ACC112 (cell line): ENCODE results near the gene COL10A1.

Experiments used
- H2AFZ ChIP-seq: fragments of 200-600 bp; sonication (generic); one replicate; pipeline ENCODE4 v1.6.0; 2017; ENCODE audit warnings: antibody characterized with exemption, low read length; ENCODE audit not compliant: unreplicated experiment
- H3K27ac ChIP-seq: fragments of 200-600 bp; sonication (generic); 2 replicates; pipeline ENCODE4 v1.5.1; 2014; ENCODE audit warnings: low read depth, mild to moderate bottlenecking, antibody characterized with exemption, low read length, moderate library complexity
- H3K27me3 ChIP-seq: fragments of 200-600 bp; sonication (generic); 2 replicates; pipeline ENCODE4 v1.6.1; 2014; ENCODE audit warnings: mild to moderate bottlenecking, antibody characterized with exemption, low read length, moderate library complexity, mixed read lengths; ENCODE audit not compliant: insufficient read depth
- H3K36me3 ChIP-seq: fragments of 200-600 bp; sonication (generic); 2 replicates; pipeline ENCODE4 v1.6.1; 2016; ENCODE audit warnings: mild to moderate bottlenecking, antibody characterized with exemption, low read length, moderate library complexity, mixed read lengths; ENCODE audit not compliant: insufficient read depth
- H3K4me1 ChIP-seq: fragments of 200-600 bp; sonication (generic); one replicate; pipeline ENCODE4 v1.6.1; 2016; ENCODE audit warnings: low read length, mixed read lengths; ENCODE audit not compliant: insufficient read depth, unreplicated experiment, control insufficient read depth
- H3K4me3 ChIP-seq: fragments of 200-600 bp; sonication (generic); 2 replicates; pipeline ENCODE4 v1.5.1; 2014; ENCODE audit warnings: mild to moderate bottlenecking, low read depth, low read length
- H3K79me2 ChIP-seq: fragments of 200-600 bp; sonication (generic); one replicate; pipeline ENCODE4 v1.6.0; 2016; ENCODE audit warnings: low read length; ENCODE audit not compliant: control insufficient read depth, unreplicated experiment, insufficient read depth

COL10A1 gene

DNA sequence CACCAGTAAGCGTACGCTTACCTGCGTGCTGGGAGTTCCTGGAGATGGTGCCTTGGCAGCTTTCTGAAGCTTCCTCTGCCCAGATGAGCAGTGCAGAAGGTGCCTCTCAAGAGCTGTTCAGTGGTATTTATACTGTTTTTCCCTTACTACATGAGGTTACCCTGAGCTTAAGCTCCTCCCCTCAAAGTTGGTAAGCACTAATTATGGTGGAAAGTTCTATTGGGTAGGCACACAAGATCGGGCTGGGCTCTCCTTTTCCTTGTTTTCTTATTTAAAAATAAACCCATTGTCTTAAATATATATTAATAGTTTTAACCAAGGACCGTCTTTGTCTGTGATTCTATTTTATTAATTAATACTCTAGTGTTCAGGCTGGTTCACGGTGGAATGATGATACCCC lies at the start of gene COL10A1:
COL10A1 (minus strand) TSS at position 101 of the 400 bp plus-strand sequence. CDS start 640 bp downstream, outside the sequence.
- Histone ChIP-seq H3K4me1 (peaks cover 6% of the 10 kb centered on the region), H3K79me2 (no peaks in the 10 kb centered on the region), H3K4me3 (no peak within 1 kb of the TSS), H3K27ac (no peak within 1 kb of the TSS), H3K27me3 (no peaks in the 10 kb centered on the region), H3K36me3 (no peaks in the 10 kb centered on the region; the same call in 1 of the 2 replicates), H2AFZ (no peak within 1 kb of the TSS)

DNA sequence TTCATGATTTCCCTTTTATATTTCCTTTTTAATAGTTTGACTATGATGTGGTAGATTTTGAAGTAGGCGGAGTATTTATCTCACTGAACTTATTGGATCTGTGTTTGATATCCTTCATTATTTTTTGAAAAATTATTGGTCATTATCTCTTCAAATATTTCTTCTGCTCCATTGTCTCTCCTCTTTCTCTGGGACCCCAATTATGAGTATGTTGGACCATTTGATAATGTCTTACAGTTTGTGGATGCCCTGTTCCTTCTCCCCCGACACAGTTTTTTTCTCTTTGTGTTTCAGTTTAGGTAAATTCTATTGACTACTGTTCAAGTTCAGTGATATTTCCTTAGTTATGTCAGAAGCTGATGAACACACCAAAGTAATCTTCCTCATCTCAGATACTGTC lies 49.4 kb upstream of the COL10A1 start:
- Histone ChIP-seq H2AFZ (no peak overlapping the region), H3K79me2 (no peaks in the 10 kb centered on the region), H3K27me3 (no peaks in the 10 kb centered on the region), H3K4me3 (no peak overlapping the region), H3K4me1 (no peaks in the 10 kb centered on the region), H3K36me3 (0 out of 2 replicates have a peak, but pooled peaks cover 3% of the 10 kb centered on the region), H3K27ac (no peak overlapping the region)

DNA sequence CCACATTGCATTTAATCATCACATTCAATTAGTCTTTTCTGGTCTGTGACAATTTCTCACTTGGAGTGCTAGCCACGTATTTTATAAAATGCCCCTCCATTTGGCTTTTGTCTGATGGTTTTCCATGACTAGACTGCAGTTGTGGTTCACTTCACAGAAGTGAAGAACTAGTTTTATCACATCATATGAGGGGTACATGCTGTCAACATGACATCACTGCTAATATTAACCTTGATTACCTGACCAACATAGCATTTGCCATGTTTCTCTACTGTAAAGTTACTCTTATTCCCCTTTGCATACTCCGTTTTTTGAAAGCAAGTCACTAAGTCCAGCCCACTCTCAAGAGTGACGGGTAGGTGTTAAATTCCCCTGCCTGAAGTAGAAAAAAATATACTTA lies 48.0 kb upstream of the COL10A1 start:
- H3K36me3 ChIP-seq, result 0 out of 2 replicates have a peak, but pooled peaks cover 3% of the 10 kb centered on the region
- no peaks in the 10 kb centered on the region for H3K27me3 ChIP-seq
- no peak overlapping the region for H3K4me3 ChIP-seq
- no peaks in the 10 kb centered on the region for H3K4me1 ChIP-seq
- no peaks in the 10 kb centered on the region for H3K79me2 ChIP-seq
- no peak overlapping the region for H2AFZ ChIP-seq
- H3K27ac ChIP-seq, result no peak overlapping the region

DNA sequence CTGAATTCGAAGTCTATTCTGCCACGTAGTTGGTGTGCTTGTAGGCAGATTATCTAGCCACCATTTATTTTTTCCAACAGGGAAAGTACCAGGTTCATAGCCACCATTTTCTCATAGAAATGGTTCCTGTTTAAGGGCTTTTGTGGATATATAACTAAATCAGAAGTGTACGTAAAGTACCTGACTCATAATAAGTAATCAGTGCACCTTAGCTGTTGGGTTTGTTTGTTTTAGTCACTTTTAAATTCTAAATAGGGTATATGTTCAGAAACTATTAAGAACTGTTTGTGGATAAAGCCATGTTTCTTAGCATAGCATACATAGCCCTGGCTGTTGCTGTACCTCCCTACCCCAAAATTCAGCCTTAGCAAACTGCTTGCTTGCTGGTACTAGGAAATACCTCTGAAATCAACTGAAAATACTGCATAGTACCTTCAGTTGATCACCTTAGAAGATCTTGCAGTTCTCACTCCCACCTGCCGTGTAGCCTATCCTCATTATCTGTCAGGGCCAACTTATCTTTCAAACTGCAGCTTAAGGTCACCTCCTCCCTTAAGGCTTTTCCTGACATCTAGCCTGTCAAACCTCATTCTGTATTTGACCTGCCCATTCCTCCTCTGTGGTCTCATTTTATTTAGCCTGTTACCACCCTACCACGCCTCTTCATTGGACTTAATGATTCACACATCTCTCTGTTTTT lies 44.6 kb upstream of the COL10A1 start:
- no peak overlapping the region for H3K27ac ChIP-seq
- no peaks in the 10 kb centered on the region for H3K4me1 ChIP-seq

DNA sequence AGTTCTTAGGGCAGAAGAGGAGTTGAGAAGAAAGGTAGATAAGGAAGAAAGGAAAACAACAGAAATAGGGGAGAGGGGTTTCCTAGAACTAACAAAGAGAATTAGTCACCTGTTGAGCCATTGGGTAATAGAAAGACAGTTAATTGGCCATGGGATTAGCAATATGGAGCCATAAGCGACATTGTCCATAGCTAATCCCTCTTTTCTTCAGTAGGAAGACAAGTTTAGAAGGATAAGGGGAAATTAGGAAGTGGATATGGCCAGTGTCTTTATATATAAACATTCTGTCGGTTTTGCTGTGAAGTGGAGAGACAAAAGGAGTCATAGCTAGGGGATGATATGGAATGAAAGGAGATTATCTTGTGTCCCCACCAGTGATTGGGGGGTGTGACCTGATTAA lies 43.9 kb upstream of the COL10A1 start:
- H2AFZ ChIP-seq, result no peak overlapping the region
- no peaks in the 10 kb centered on the region for H3K4me1 ChIP-seq
- H3K4me3 ChIP-seq, result no peak overlapping the region
- H3K79me2 ChIP-seq, result no peaks in the 10 kb centered on the region
- no peaks in the 10 kb centered on the region for H3K27me3 ChIP-seq
- H3K27ac ChIP-seq, result no peak overlapping the region
- 0 out of 2 replicates have a peak, but pooled peaks cover 3% of the 10 kb centered on the region for H3K36me3 ChIP-seq

More for the DNA sequence above, 44.6 kb upstream of the COL10A1 start:
- Histone ChIP-seq H3K27me3 (no peaks in the 10 kb centered on the region), H3K79me2 (no peaks in the 10 kb centered on the region), H3K36me3 (0 out of 2 replicates have a peak, but pooled peaks cover 3% of the 10 kb centered on the region), H2AFZ (no peak overlapping the region), H3K4me3 (no peak overlapping the region)

DNA sequence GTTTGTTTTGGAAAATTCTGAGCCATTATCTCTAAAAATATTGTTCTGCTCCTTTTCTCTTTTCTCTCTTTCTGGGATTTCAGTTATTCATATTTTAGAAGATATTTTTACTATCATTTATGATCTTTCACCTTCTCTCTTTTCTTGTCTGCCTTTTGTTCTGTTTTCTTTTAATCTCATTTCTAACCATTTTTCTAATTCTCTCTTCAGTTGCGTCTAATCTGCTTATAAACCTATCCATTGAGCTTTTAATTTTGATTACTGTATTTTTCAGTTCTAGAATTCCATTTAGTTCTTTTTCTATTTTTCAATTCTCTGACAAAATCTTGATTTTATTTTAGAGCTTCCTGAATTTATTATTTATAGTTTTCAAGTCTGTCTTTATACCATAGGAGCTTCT lies 42.2 kb upstream of the COL10A1 start:
- H3K4me3 ChIP-seq, result no peak overlapping the region
- H3K4me1 ChIP-seq, result no peaks in the 10 kb centered on the region
- no peaks in the 10 kb centered on the region for H3K79me2 ChIP-seq
- H3K27ac ChIP-seq, result no peak overlapping the region
- no peak overlapping the region for H2AFZ ChIP-seq
- no peaks in the 10 kb centered on the region for H3K27me3 ChIP-seq
- no peaks in the 10 kb centered on the region for H3K36me3 ChIP-seq

DNA sequence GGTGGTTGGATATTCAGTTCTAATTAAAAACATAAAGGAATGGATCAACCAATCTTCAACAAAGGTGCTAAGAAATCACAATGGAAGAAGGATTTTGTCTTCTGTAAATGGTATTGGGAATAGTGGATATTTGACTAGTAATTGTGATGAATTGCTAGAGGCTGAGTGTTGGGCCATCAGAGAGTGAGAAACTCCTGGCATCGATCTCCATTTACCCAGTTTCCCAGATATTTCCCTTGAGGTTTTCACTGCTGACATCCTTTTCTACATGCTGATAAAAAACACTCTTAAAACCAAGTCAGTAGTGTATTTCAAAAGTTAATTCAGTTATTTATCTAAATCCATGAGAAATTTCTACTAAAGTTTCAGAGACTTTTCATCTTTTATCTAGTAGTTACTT lies 40.4 kb upstream of the COL10A1 start:
- Histone ChIP-seq H3K27ac (no peak overlapping the region), H3K27me3 (no peaks in the 10 kb centered on the region), H3K4me1 (no peaks in the 10 kb centered on the region), H2AFZ (no peak overlapping the region), H3K36me3 (no peaks in the 10 kb centered on the region), H3K79me2 (no peaks in the 10 kb centered on the region), H3K4me3 (no peak overlapping the region)

DNA sequence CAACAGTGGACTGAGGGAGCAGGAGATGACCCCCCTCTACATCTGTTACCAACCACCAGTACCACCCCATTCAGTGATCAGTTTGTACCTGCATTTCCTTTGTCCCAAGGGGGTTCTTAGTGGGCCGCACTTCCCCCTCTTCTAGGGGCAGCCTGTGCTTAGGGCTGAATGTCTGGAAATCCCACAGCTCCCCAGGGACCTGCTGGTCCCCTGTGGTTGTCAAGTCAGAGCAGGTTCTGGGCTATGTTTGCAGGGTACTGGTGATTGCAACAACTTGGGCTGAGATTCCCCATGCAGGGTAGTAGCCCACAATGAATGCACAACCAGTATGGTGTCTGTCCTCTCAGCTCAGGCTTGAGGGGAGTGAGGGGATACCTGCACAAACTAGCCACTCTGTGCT lies 39.7 kb upstream of the COL10A1 start:
- Histone ChIP-seq H2AFZ (no peak overlapping the region), H3K4me3 (no peak overlapping the region), H3K79me2 (no peaks in the 10 kb centered on the region), H3K27ac (no peak overlapping the region), H3K27me3 (no peaks in the 10 kb centered on the region), H3K4me1 (no peaks in the 10 kb centered on the region), H3K36me3 (no peaks in the 10 kb centered on the region)

DNA sequence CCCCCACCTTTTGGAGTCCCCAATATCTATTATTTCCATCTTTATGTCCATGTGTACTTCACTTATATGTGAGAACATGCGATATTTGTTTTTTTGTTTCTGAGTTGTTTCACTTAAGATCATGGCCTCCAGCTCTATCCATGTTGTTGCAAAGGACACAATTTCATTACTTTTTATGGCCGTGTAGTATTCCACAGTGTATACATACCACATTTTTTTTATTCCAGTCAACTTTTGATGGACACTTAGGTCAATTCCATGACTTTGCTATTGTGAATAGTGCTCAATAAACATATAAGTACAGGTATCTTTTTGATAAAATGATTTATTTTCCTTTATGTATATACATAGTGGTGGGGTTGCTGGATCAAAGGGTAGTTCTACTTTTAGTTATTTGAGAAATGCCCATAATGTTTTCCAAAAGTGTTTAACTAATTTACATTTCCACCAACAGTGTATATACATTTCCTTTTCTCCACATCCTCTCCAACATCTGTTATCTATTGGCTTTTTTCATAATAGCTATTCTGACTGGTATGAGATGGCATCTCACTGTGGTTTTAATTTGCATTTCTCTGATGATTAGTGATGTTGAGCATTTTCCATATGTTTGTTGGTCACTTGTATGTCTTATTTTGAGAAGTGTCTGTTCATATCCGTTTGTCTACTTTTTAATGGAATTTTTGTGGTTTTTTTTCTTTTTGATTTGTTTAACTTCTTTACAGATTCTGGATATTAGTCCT lies 34.0 kb upstream of the COL10A1 start:
- Histone ChIP-seq H3K27me3 (no peaks in the 10 kb centered on the region), H3K36me3 (no peaks in the 10 kb centered on the region), H3K79me2 (no peaks in the 10 kb centered on the region), H3K4me1 (peaks cover 7% of the 10 kb centered on the region), H3K27ac (no peak overlapping the region), H3K4me3 (no peak overlapping the region), H2AFZ (no peak overlapping the region)

DNA sequence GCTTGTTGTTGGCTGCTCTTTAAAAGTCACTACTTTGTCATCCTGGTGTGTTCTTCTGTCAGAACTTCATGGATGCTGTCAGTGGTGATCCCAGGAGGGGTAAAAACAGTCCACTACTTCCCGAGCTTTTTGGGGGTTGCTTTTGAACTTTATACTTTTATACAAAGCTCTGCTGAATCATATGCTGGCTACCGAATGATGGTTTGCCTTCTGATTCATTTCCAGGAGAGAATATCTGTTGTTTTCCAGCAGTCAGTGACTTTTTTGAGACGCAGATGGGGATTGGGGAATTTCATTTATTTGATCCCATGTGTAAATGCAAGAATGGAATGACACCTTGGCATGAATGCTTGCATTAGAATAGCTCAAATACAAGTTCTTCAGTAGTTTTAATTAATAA lies 32.7 kb upstream of the COL10A1 start:
- Histone ChIP-seq H2AFZ (no peak overlapping the region), H3K4me1 (peaks cover 7% of the 10 kb centered on the region), H3K27ac (no peak overlapping the region), H3K27me3 (no peaks in the 10 kb centered on the region), H3K79me2 (no peaks in the 10 kb centered on the region), H3K4me3 (no peak overlapping the region), H3K36me3 (no peaks in the 10 kb centered on the region)

DNA sequence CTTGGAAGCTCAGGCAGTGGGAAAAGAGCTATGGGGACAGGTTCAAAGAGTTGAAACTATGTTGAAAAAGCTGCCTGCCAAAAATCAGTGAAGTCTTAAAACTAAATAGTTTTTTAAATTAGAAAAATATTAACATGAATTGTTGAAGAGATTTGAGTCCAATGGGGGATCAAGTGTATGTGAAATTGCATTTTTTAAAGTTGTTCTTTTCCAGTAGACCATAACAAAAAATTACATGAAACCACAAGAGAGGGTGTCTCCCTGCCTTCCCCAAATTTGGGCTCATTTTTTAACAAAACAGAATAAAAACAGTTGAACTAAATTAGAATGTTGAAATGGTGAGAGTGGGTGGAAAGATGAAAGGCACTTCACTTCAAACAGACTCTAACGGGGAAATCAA lies 31.5 kb upstream of the COL10A1 start:
- Histone ChIP-seq H3K36me3 (no peaks in the 10 kb centered on the region), H3K4me3 (no peak overlapping the region), H3K27me3 (no peaks in the 10 kb centered on the region), H3K4me1 (peaks cover 7% of the 10 kb centered on the region), H3K27ac (no peak overlapping the region), H2AFZ (no peak overlapping the region), H3K79me2 (no peaks in the 10 kb centered on the region)
